Mucosa of stomach (tissue), 1 donor: ENCODE measurements around the gene KDM6A.
"Not testable (repeated sequence)": the region's sequence is repeated elsewhere in the genome, so short reads cannot be mapped to it uniquely, and the experiment has no call there.

ENCODE experiments used
- H3K27me3 ChIP-seq: one replicate; pipeline ENCODE4 v1.7.0; 2013; ENCODE audit warnings: mild to moderate bottlenecking, low read length; ENCODE audit not compliant: control insufficient read depth, insufficient read depth
- H3K36me3 ChIP-seq: one replicate; pipeline ENCODE4 v1.7.0; 2013; ENCODE audit warnings: low read length; ENCODE audit not compliant: control insufficient read depth, insufficient read depth
- H3K4me1 ChIP-seq: one replicate; pipeline ENCODE4 v1.7.0; 2013; ENCODE audit warnings: mild to moderate bottlenecking, low read length; ENCODE audit not compliant: control insufficient read depth, insufficient read depth
- H3K4me3 ChIP-seq: one replicate; pipeline ENCODE4 v1.7.0; 2013; ENCODE audit warnings: low read length
- H3K9ac ChIP-seq: one replicate; pipeline ENCODE4 v1.7.0; 2013; ENCODE audit warnings: mild to moderate bottlenecking, low read length, moderate library complexity
- H3K9me3 ChIP-seq: one replicate; pipeline ENCODE4 v1.7.0; 2013; ENCODE audit warnings: mild to moderate bottlenecking, low read length, moderate library complexity; ENCODE audit not compliant: control insufficient read depth
- donor health status: Pancreatic carcinoma.

The KDM6A gene

GRCh38 chrX:44938111-44938510 is 65.1 kb downstream of the KDM6A start:
- Histone ChIP-seq H3K9me3 (no peaks in the 10 kb centered on the region), H3K27me3 (no peaks in the 10 kb centered on the region), H3K9ac (no peak overlapping the region), H3K4me3 (no peak overlapping the region), H3K36me3 (no peaks in the 10 kb centered on the region), H3K4me1 (peaks cover 5% of the 10 kb centered on the region)

GRCh38 chrX:44940541-44940940 is 67.6 kb downstream of the KDM6A start:
- not testable (repeated sequence) for H3K36me3 ChIP-seq, H3K9ac ChIP-seq, H3K4me3 ChIP-seq, H3K27me3 ChIP-seq, H3K4me1 ChIP-seq, H3K9me3 ChIP-seq

DNA sequence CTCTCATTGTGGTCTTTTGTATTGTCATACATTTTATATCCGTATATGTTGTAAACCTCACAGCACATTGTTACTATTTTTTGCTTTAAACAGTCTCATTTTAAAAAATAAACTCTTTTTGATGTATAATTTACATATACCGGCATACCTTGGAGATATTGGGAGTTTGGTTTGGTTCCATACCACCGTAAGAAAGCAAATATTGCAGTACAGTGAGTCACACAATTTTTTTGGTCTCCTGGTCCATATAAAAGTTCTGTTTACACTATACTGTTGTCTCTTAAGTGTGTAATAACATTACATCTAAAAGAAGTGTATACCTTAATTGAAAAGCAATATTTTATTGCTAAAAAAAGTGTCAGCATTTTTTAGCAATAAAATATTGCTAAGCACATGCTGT is 70.0 kb downstream of the KDM6A start:
- no peak overlapping the region for H3K9ac ChIP-seq
- no peaks in the 10 kb centered on the region for H3K4me1 ChIP-seq
- no peak overlapping the region for H3K4me3 ChIP-seq
- no peaks in the 10 kb centered on the region for H3K36me3 ChIP-seq
- no peaks in the 10 kb centered on the region for H3K9me3 ChIP-seq
- H3K27me3 ChIP-seq, result no peaks in the 10 kb centered on the region

- Histone ChIP-seq H3K9ac (no peak overlapping the region), H3K36me3 (no peaks in the 10 kb centered on the region), H3K27me3 (no peaks in the 10 kb centered on the region), H3K4me3 (no peak overlapping the region), H3K9me3 (no peaks in the 10 kb centered on the region), H3K4me1 (no peaks in the 10 kb centered on the region)
Observed at GRCh38 chrX:44944894-44945293, 71.9 kb downstream of the KDM6A start.

GRCh38 chrX:44945736-44946135 is 72.7 kb downstream of the KDM6A start:
- Histone ChIP-seq H3K9ac (no peak overlapping the region), H3K4me3 (no peak overlapping the region), H3K27me3 (no peaks in the 10 kb centered on the region), H3K36me3 (no peaks in the 10 kb centered on the region), H3K9me3 (no peaks in the 10 kb centered on the region), H3K4me1 (no peaks in the 10 kb centered on the region)

GRCh38 chrX:44946771-44947170 is 73.8 kb downstream of the KDM6A start:
- H3K27me3 ChIP-seq, result no peaks in the 10 kb centered on the region
- no peak overlapping the region for H3K9ac ChIP-seq
- no peaks in the 10 kb centered on the region for H3K36me3 ChIP-seq
- H3K9me3 ChIP-seq, result no peaks in the 10 kb centered on the region
- no peaks in the 10 kb centered on the region for H3K4me1 ChIP-seq
- H3K4me3 ChIP-seq, result no peak overlapping the region

DNA sequence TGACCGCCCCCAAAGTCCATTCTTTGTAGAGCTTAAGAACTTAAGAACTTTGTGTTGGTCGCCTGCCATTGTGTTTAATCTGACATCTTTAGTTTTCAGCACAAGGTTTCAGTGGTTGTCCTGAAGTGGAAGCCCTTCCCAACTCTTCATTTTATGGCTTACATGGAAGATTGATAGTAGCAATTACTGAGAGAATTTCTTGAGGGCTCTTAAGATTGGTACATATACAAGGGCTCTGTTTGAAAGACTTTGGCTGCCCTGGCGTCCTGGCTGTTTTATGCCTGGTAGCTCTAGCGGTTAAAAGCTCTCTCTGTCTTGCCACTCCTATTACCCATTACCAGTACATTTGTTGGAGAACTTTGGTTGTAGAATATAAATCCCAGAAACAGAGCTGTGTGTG is 75.0 kb downstream of the KDM6A start:
- Histone ChIP-seq H3K27me3 (no peaks in the 10 kb centered on the region), H3K9ac (no peak overlapping the region), H3K4me3 (no peak overlapping the region), H3K9me3 (no peaks in the 10 kb centered on the region), H3K4me1 (no peaks in the 10 kb centered on the region), H3K36me3 (no peaks in the 10 kb centered on the region)

GRCh38 chrX:44948406-44948805 is 75.4 kb downstream of the KDM6A start:
- no peak overlapping the region for H3K9ac ChIP-seq
- H3K9me3 ChIP-seq, result no peaks in the 10 kb centered on the region
- no peaks in the 10 kb centered on the region for H3K36me3 ChIP-seq
- no peak overlapping the region for H3K4me3 ChIP-seq
- no peaks in the 10 kb centered on the region for H3K4me1 ChIP-seq
- H3K27me3 ChIP-seq, result no peaks in the 10 kb centered on the region

DNA sequence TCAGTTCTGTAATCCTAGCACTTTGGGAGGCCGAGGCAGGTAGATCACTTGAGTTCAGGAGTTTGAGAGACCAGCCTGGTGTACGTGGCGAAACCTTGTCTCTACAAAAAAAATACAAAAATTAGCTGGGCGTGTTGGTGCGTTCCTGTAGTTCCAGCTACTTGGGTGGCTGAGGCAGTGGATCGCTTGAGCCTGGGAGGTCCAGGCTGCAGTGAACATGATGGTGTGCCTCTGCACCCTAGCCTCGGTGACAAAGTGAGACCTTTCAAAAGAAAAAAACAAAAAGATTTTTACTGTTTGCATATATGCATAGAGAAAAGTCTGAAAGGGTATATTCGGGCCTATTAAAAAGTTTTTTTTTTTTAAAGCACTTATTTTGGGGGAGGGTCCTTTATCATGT is 76.1 kb downstream of the KDM6A start:
- Histone ChIP-seq H3K4me1 (no peaks in the 10 kb centered on the region), H3K9ac (no peak overlapping the region), H3K9me3 (no peaks in the 10 kb centered on the region), H3K27me3 (no peaks in the 10 kb centered on the region), H3K4me3 (no peak overlapping the region), H3K36me3 (no peaks in the 10 kb centered on the region)

DNA sequence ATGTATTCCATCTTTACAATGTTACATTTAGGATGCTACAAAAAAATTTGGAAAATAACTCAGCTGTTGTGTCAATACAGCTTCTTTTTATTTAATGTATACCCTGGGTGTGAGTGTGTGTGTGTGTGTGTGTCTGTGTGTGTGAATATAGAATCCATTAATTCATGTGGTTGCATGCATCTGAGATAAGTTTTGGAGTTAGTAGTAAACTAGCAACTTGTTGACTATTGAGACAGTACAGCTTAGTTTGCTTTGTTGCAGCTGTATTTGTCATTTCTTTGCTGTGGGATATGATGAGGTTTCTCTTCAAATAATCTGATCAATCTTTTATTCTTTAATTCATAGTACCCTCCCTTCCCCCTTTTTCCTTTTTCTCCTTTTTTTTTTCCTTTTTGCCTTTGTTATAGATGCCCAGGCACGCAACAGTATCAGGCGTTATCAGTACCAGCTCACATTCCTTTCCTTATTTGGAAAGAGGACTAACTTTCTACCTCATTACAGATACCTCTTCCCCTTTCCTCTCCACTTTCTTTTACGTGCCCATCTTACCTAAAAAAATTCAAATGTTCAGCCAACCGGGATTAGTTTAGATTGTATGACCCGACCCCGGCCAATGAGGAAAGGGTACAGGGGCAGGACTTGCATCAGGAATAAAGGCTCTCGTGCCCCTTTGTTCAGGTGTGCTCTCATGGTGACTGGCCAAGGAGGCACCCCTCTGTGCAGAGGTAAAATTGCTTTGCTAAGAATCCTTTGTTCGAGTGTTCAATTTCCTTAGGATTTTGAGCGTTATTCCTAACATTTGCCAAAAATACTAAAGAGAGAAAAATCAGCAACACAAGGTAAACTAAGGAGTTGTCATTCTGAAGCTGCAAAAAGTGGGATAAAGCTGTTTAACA is 77.7 kb downstream of the KDM6A start:
- not testable (repeated sequence) for H3K27me3 ChIP-seq, H3K9me3 ChIP-seq, H3K36me3 ChIP-seq, H3K9ac ChIP-seq, H3K4me1 ChIP-seq, H3K4me3 ChIP-seq

GRCh38 chrX:44951572-44952067 is 78.6 kb downstream of the KDM6A start:
- Histone ChIP-seq H3K27me3 (no peaks in the 10 kb centered on the region), H3K9ac (no peak overlapping the region), H3K9me3 (no peaks in the 10 kb centered on the region), H3K4me1 (no peaks in the 10 kb centered on the region), H3K4me3 (no peak overlapping the region), H3K36me3 (no peaks in the 10 kb centered on the region)

- no peak overlapping the region for H3K9ac ChIP-seq
- H3K4me3 ChIP-seq, result no peak overlapping the region
- H3K36me3 ChIP-seq, result no peaks in the 10 kb centered on the region
- H3K27me3 ChIP-seq, result no peaks in the 10 kb centered on the region
- H3K9me3 ChIP-seq, result no peaks in the 10 kb centered on the region
- H3K4me1 ChIP-seq, result no peaks in the 10 kb centered on the region
Observed at GRCh38 chrX:44952329-44953027, 79.5 kb downstream of the KDM6A start.
